ENCODE results near the gene IL12B.

The IL12B gene

GRCh38 chr5:159339460-159339859 is 9.2 kb upstream of the IL12B start:
- no peak overlapping the region for H3K4me3 ChIP-seq (ENCODE audit: low read depth, low read length)
- DNase-seq (ENCODE audit: low read depth): no peak

DNA sequence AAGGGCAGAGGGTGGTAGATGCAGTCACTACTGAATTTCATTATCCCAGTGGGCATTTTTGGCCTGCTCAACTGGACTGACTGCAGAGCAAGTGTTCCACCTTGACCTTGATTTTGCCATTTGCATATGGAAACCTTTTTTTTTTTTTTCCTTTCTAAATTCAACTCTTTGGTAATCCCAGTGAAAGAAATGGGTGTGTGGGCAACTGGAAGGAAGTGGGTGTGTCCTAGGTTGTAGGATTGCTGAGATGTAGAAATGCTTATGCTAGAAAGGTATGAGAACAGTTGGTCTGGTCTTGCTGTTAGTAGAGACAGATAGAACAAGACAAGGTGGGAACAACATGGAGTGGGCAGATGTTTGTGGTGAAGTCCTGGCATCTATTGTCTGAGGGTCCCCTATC is 7.8 kb upstream of the IL12B start:
- no peak overlapping the region for H3K4me3 ChIP-seq (ENCODE audit: low read depth, low read length)
- DNase-seq (ENCODE audit: low read depth): no peak
- TF ChIP-seq, protein P1, sequence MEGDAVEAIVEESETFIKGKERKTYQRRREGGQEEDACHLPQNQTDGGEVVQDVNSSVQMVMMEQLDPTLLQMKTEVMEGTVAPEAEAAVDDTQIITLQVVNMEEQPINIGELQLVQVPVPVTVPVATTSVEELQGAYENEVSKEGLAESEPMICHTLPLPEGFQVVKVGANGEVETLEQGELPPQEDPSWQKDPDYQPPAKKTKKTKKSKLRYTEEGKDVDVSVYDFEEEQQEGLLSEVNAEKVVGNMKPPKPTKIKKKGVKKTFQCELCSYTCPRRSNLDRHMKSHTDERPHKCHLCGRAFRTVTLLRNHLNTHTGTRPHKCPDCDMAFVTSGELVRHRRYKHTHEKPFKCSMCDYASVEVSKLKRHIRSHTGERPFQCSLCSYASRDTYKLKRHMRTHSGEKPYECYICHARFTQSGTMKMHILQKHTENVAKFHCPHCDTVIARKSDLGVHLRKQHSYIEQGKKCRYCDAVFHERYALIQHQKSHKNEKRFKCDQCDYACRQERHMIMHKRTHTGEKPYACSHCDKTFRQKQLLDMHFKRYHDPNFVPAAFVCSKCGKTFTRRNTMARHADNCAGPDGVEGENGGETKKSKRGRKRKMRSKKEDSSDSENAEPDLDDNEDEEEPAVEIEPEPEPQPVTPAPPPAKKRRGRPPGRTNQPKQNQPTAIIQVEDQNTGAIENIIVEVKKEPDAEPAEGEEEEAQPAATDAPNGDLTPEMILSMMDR (IDR thresholded peaks at IDR 0.05; ENCODE audit: control insufficient read depth, extremely low read depth, insufficient read depth): no peak

More at GRCh38 chr5:159339460-159339859, 9.2 kb upstream of the IL12B start:
- TF ChIP-seq, protein P1 (IDR thresholded peaks at IDR 0.05; ENCODE audit: control insufficient read depth, extremely low read depth, insufficient read depth): no peak

DNA sequence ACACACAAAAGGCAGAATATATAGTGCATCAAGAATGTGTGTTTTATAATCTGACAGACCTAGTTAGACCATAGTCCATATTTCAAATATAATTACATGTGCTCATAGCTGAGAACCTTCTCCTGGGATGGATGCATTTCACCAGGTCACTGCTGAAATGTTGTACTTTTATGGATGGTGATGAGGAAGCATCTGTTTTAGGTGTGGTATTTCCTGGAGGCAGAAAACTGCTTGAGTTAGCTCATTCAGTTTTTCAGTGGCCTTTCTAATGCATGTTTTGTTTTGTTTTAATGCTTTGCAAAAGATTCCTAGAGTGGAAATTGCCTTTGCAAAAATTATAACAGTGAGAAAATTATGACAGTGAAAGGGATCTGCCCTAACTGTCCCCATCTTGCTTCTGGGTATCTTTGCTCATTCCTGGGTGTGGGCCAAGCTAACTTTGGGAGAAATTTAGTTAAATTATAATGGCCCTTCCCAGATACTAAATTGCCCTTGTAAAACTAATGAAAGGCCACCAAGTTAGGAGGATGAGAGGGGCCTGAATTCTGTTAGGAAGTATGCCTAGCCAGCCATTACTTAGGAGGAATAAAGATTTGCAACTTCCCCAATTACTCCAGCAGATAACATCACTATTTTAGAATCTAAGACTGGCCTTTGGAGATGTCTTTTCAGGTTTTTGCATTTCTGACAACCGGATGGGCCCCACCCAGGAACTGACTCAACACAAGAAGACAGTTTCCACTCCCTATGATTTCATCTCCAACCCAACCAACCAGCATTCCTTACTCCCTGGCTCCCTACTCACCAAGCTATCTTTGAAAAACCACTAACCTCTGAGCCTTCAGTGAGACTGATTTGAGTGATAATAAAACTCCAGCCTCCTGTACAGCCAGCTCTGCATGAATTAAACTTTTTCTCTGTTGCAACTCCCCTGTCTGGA is 7.0 kb upstream of the IL12B start:
- TF ChIP-seq, protein P1 (IDR thresholded peaks at IDR 0.05; ENCODE audit: control insufficient read depth, extremely low read depth, insufficient read depth): no peak
- no peak overlapping the region for H3K4me3 ChIP-seq (ENCODE audit: low read depth, low read length)
- no peak for DNase-seq (ENCODE audit: low read depth)

DNA sequence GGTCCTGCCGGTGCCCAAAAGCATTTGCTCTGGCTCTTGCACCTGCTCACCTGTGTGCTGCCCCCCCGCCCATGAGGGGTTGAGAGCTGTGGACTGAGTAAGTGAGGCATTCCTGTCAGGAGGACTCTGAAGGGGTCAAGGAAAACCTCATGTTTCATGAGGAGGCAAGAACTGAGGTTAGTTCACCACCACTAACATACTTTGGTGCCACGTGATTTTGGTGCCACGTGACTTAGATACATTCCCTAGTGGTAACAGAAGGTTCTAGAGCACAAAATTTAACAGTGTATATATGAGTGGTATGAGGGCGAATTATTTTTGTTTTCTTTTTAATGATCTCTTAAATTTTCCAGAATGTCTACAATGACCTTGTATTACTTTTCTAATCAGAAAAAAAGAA is 6.3 kb upstream of the IL12B start:
- TF ChIP-seq, protein P1 (IDR thresholded peaks at IDR 0.05; ENCODE audit: control insufficient read depth, extremely low read depth, insufficient read depth): no peak
- no peak overlapping the region for H3K4me3 ChIP-seq (ENCODE audit: low read depth, low read length)
- DNase-seq (ENCODE audit: low read depth): no peak

GRCh38 chr5:159333545-159333925 is 3.2 kb upstream of the IL12B start:
- no peak overlapping the region for H3K4me3 ChIP-seq (ENCODE audit: low read depth, low read length)
- no peak for DNase-seq (ENCODE audit: low read depth)
- TF ChIP-seq, protein P1 (IDR thresholded peaks at IDR 0.05; ENCODE audit: control insufficient read depth, extremely low read depth, insufficient read depth): no peak

DNA sequence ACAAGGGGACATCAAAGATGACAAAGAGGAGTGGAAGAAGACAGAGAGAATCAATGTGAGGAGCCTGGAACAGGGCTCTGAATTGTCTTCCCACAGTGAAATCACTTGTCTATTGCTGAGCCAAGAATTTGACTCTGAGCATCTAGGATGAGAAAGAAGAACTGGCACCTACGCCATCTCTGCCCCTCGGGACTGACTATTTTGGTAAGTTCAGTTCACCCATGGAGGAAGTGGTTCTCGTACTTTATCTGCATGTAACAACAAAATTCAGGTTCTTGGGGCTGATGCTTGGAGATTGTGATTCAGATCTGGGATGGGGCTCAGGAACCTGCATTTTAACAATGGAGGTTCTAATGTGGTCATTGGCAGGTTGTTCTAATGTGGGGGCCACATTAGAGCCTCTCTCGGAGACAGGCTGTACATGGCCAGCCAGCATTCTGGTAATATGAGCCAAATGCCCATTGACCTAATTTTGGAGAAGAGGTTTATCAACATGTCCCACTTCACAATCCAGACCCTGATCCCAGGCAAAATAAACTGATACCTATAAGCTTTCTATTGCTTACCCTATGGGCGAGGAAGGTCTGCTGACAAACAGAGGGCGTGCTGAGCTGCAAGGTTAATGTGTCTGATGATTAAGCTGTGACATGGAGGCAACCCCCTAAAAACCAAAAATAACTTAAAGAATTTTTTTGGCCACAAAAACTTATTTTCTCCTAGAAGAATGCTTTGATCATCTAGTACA is 2.7 kb upstream of the IL12B start:
- no peak for DNase-seq (ENCODE audit: low read depth)
- H3K4me3 ChIP-seq (ENCODE audit: low read depth, low read length): no peak overlapping the region
- TF ChIP-seq, protein P1 (IDR thresholded peaks at IDR 0.05; ENCODE audit: control insufficient read depth, extremely low read depth, insufficient read depth): no peak
